ENCODE results near the gene TPSAB1. TPM values are rescaled to one million over a fixed set of nuclear protein-coding genes. Genes with fewer than 3 reads are reported as not detected.
"Not testable (repeated sequence)": the region's sequence is repeated elsewhere in the genome, so short reads cannot be mapped to it uniquely, and the experiment has no call there.

TPSAB1 gene
- total RNA-seq, 1 experiment from 2014 or later, result not detected

GRCh38 chr16:1243363-1243762, 2.9 kb downstream of the TPSAB1 start:
- H3K36me3 ChIP-seq (ENCODE audit: control insufficient read depth, insufficient read depth, low read length); H3K4me1 ChIP-seq (ENCODE audit: control insufficient read depth, insufficient read depth, low read length); DNase-seq (ENCODE audit: low read depth, low spot score); ATAC-seq; CTCF ChIA-PET; H3K4me3 ChIP-seq (ENCODE audit: low read depth in 2 of 2, low read length in 2 of 2); BruUV-seq (replicated peaks); H3K27me3 ChIP-seq (ENCODE audit: control insufficient read depth, insufficient read depth, low read length); H3K9me3 ChIP-seq (ENCODE audit: control insufficient read depth, insufficient read depth, low read depth, low read length); H3K27ac ChIP-seq (ENCODE audit: low read length); POLR2A ChIA-PET; in situ Hi-C loops (cut with HindIII; ENCODE audit: low pct_unique_long_range_greater_than_20kb, low sequenced_read_pairs); intact Hi-C loops (cut with micrococcal nuclease; ENCODE audit: unreplicated experiment): not testable (repeated sequence)

- DNase-seq (ENCODE audit: low read depth, low spot score); intact Hi-C loops (cut with micrococcal nuclease; ENCODE audit: unreplicated experiment); H3K36me3 ChIP-seq (ENCODE audit: control insufficient read depth, insufficient read depth, low read length); H3K27me3 ChIP-seq (ENCODE audit: control insufficient read depth, insufficient read depth, low read length); H3K4me3 ChIP-seq (ENCODE audit: low read depth in 2 of 2, low read length in 2 of 2); in situ Hi-C loops (cut with HindIII; ENCODE audit: low pct_unique_long_range_greater_than_20kb, low sequenced_read_pairs); POLR2A ChIA-PET; H3K4me1 ChIP-seq (ENCODE audit: control insufficient read depth, insufficient read depth, low read length); BruUV-seq (replicated peaks); ATAC-seq; CTCF ChIA-PET; H3K9me3 ChIP-seq (ENCODE audit: control insufficient read depth, insufficient read depth, low read depth, low read length); H3K27ac ChIP-seq (ENCODE audit: low read length): not testable (repeated sequence)
These were observed 3.7 kb downstream of the TPSAB1 start for GRCh38 chr16:1243907-1244850.

- DNase-seq (ENCODE audit: low read depth, low spot score), result no peak
- BruUV-seq (replicated peaks), result no TSS peak
- ChIA-PET POLR2A (no interaction called here), CTCF (no interaction called here)
- Histone ChIP-seq H3K9me3 (ENCODE audit: control insufficient read depth, insufficient read depth, low read depth, low read length) (no peaks in the 10 kb centered on the region), H3K27me3 (ENCODE audit: control insufficient read depth, insufficient read depth, low read length) (no peaks in the 10 kb centered on the region), H3K4me1 (ENCODE audit: control insufficient read depth, insufficient read depth, low read length) (peaks cover 9% of the 10 kb centered on the region), H3K36me3 (ENCODE audit: control insufficient read depth, insufficient read depth, low read length) (no peaks in the 10 kb centered on the region), H3K4me3 (ENCODE audit: low read depth in 2 of 2, low read length in 2 of 2) (no peak overlapping the region), H3K27ac (ENCODE audit: low read length) (no peak overlapping the region; the same call in 1 of the 2 replicates)
- no peak for TF ChIP-seq POLR2AphosphoS5 (IDR thresholded peaks at IDR 0.05; ENCODE audit: low read depth, low read length)
- TF ChIP-seq SIN3A (IDR thresholded peaks at IDR 0.05; ENCODE audit: borderline replicate concordance, insufficient read depth, low read depth, low read length), result no peak
- no peak for TF ChIP-seq REST (IDR thresholded peaks at IDR 0.05; ENCODE audit: insufficient read depth in 1 of 2, low read depth in 2 of 2, low read length in 1 of 2)
- intact Hi-C loops (cut with micrococcal nuclease; ENCODE audit: unreplicated experiment) (no loop called here), in situ Hi-C loops (cut with HindIII; ENCODE audit: low pct_unique_long_range_greater_than_20kb, low sequenced_read_pairs) (no loop called here)
- ATAC-seq, result peak; percentile 55
These were observed 4.4 kb downstream of the TPSAB1 start for GRCh38 chr16:1244881-1245280.
